MM.1S (cell line): ENCODE results near the gene MRPS33.

ENCODE experiments used
- EZH2 ChIP-seq: fragments of 300-600 bp; sonication (generic); optimal IDR thresholded peaks from 2 replicates; pipeline ENCODE3; 2017; ENCODE audit warnings: low read depth, mild to moderate bottlenecking, antibody characterized with exemption, low read length, mixed read lengths
- TF ChIP-seq, protein P1 (sequence below): fragments of 300-600 bp; sonication (generic); IDR thresholded peaks from 2 replicates; pipeline ENCODE4 v1.5.1; 2016; ENCODE audit warnings: antibody characterized with exemption, low read length, mixed read lengths

DNA sequence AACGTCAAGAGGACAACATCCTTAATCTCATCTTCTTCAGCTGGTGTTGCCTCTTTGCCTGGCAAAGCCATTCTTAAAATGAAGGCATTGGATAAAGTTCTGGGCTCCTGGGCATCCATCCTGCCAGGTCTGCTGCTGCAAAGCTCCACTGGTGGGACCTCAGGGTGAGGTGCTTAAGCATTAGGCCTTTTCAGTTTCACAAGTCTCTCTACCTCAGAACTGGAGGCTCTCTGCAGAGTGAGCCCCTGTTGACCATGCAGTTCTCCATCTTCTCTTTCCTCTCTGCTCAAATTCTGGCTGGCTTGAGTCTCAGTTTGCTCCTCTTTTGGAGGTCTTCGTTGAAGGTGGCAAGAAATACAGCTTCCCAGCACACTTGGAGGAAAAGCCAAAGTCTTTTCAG, 47.3 kb downstream of the MRPS33 start:
- TF ChIP-seq EZH2 = no peak
- TF ChIP-seq, protein P1, sequence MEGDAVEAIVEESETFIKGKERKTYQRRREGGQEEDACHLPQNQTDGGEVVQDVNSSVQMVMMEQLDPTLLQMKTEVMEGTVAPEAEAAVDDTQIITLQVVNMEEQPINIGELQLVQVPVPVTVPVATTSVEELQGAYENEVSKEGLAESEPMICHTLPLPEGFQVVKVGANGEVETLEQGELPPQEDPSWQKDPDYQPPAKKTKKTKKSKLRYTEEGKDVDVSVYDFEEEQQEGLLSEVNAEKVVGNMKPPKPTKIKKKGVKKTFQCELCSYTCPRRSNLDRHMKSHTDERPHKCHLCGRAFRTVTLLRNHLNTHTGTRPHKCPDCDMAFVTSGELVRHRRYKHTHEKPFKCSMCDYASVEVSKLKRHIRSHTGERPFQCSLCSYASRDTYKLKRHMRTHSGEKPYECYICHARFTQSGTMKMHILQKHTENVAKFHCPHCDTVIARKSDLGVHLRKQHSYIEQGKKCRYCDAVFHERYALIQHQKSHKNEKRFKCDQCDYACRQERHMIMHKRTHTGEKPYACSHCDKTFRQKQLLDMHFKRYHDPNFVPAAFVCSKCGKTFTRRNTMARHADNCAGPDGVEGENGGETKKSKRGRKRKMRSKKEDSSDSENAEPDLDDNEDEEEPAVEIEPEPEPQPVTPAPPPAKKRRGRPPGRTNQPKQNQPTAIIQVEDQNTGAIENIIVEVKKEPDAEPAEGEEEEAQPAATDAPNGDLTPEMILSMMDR = no peak
